GM18507 (cell line): ENCODE measurements around the gene MFAP2.

ENCODE experiments used
- DNase-seq: peaks from one replicate; pipeline ENCODE4 v3.0.0; 2011; ENCODE audit warnings: low read depth; ENCODE audit not compliant: insufficient read length; ENCODE audit errors: extremely low spot score
- FAIRE-seq: peaks from 2 replicates; lab custom pipeline; 2011; peaks lifted over from hg19 to GRCh38; lab: Jason Lieb, UNC

Gene MFAP2

DNA sequence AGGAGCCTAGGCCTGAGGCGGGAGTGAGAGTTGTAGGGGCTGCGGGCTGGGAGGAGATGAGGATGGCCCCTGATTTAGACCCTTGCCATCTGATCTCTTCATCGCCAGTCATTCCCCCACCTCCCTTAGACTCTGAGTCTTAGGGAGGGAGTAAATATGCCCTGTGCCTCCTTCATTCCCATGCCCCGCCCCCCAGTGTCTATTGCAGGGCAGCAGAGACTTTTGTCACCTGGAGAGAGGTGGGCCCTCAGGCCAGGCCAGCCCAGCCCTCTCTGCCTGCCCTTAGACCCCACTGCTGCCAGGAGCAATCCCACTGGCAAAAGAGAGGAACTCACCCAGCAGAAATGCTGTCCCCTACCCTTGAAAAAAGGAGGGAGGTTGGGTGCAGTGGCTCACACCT lies 3.2 kb upstream of the MFAP2 start:
- FAIRE-seq (no peak), DNase-seq (no peak)

DNA sequence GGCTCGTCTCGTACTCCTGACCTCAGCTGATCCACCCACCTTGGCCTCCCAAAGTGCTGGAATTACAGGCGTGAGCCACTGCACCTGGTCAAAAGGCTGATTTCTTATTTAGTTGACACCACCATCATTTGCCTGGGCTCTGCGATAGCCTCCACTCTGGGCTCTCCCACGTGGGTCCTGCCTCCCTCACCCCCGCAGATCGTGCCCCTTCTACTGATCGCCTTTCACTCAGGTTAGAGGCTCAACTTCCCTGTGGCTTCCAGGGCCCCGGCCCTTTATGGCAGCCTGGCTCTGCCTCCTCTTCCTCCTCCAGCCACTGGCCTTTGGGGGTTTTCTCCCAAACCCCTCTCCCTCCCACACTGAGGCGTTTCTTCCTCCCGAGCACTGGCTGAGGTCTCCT lies 2.5 kb upstream of the MFAP2 start:
- no peak for FAIRE-seq
- no peak for DNase-seq

DNA sequence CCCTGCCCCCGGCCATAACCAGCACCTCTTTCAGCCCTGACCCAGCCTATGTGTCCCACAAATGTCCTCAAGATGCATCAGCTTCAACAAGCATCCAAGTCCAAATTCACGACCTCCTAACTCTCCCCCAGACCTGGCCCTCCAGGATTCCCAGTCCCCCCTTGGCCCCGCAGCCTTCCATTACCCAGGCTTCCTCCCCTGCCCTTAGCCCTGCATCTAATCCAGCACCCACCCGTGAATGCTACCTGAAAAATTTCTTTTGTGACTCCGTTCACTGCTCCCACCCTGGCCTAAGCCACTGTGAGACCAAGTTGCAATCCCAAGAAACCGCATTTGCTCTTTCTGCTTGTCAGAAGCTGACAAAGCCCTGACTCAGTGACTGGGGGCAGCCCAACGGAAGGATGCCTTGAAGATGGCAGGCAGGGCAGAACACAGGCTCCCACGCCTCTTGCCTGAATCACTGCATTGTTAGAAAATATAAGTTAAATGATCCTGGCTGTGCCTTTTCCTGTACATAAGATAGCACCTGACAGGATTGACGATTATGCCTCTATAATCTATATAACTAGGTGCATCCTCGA lies 939 bp upstream of the MFAP2 start:
- DNase-seq, result no peak
- no peak for FAIRE-seq

DNA sequence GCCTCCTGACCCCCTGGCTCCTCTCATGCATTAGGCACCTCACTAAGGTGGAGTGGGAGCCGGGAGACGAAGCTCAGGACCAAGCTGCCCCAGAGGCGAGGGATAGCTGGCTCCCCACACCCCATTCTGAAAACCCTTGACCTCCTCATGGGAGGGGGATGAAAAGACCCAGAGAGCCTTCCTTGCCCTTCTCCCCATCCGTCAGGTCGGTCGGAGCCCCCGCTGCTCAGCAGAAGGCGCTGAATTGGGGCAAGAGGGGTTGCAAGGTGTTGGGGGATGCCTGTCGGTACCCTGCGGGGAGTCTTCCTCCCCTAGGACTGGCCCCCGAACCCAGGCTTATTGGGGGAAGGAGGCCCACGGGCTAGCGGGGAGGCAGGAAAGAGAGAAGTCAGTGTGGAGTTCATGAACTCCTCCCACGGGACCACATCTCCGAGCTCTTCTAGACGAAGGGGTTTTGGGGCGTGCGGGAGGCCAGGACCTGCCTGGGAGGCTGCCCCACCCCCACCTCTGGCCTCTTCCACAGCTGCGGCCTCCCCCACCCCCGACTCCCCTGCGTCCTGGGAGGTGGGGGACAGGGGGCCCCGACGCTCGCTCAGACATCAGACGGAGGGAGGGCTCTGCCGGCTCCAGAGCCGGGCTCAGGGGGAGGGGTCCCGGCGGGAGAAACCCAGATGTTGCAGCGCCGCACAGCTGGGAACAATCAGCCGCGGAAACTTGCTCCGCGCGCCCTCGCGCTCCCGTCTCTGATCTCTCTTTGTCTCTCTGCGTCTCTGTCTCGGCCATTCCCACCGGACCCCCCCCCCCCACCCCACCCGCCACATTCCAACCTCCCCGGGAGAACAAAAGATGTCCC lies 719 bp downstream of the MFAP2 start:
- DNase-seq, result no peak
- no peak for FAIRE-seq

DNA sequence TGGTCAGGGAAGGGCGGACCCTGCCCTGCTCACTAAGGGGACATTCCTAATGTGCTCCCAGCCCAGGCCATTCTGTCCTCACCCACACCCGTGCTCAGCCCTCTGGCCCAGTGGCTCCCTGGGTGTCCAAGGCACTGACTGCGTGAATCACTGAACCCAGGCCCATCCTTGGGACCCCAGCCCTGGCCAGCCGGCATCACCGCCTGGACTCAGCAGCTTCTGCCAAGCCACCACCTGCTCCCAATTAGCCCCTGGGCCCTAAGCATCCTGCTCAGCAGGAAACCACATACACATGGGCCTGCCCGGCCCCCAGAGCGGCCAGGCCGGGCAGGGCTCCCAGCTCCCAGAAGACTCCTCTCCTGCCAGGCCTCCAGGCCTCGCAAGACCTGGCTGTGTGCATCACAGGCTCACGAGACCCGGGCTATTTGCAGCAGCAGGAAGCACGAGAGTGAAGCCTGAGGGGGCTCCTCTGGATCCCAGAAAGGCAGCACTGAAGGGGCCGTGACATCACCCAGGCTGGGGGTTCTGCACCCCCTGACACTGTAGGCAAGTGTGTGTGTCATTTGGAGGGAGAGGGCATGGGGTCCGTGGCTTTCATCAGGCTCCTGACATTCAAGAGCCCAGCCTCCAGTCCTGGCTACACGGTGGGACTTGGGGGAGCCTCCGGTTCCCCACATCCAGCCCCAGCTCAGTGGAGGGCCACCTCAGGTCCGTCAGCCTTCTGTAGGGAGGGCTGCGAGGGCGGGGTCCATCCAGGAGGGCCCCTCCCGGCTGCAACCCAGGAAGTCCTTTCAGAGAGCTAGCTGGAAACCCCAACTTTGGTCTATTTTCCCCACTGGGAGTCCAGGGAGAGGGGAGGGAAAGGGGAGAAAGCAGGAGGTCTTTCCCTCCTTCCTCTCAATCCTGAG lies 1.6 kb downstream of the MFAP2 start:
- FAIRE-seq, result no peak
- DNase-seq, result no peak

DNA sequence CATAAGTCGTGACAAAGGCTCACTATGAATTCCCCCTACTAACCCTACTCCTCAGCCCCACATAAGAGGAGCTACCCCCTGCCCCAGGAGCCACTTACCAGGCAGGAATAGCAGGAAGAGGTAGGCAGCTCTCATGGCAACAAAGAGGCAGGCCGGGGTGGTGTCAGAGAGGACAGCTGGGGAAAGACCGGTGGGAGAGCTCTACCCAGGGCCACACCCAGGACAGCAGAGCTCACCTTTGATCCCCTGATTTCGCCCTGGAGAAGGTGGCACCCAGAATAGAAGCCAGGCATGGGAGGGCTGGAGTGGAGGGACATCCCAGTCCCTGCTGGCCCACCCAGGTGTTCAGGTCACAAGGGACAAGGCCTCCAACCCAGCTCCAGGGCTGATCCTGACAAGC lies 2.3 kb downstream of the MFAP2 start:
- FAIRE-seq (no peak), DNase-seq (no peak)

DNA sequence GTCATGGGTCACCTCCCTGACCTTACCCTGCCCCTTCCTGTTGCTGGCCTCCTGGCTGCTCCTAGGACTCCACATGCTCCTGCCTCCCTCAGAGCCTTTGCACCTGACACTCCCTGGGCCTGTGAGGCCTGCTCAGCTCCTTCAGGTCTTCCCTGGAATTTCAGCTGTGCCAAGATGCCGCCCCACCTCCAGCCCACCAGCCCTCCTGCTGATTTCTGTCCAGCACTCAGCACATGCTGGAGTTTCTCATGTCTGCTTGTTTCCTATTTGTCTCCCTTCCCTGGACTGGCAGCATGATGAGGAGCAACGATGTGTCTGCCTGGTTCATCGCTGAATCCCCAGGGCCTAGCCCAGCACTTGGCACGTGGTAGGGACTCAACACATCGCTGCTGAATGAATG lies 3.0 kb downstream of the MFAP2 start:
- no peak for FAIRE-seq

DNA sequence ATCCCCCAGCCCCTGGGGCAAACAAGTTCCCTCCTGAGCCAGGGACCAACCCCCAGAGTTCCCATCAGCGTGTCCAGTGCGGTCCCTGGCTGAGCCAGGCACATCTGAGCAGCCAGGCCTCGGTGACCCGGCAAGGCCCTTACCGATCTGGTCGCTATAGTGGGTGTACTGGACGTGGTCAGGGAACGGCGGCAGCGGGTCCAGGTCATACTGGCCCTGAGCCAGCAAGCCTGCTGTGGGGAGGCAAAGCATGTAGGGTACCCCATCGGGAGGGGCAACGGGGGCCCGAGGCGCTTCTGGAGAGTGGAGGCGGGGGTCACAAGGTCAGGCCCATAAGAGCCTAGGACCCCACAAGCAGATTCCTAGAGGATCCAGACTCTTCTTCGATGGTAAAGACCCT lies 3.5 kb downstream of the MFAP2 start:
- FAIRE-seq, result no peak
- no peak for DNase-seq

More for the DNA sequence above, 3.0 kb downstream of the MFAP2 start:
- DNase-seq, result no peak

DNA sequence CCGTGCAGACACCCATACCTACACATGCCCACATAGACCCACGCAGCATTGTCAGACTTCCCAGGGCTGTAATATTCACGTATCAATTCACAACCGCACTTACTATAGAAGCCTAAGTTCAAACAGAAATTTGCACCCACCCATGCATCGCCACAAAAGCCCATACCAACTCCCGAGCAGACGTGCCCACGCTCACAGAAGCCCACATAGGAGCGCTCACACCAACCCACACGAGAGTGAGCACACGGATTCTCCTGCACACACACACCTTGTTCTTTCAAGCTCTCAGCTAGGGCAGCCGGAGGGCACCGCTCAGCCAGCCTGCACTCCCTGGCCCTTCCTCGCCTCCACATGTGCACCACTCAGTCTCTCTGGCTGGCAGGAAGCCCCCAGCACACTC lies 4.6 kb downstream of the MFAP2 start:
- DNase-seq (no peak), FAIRE-seq (no peak)

DNA sequence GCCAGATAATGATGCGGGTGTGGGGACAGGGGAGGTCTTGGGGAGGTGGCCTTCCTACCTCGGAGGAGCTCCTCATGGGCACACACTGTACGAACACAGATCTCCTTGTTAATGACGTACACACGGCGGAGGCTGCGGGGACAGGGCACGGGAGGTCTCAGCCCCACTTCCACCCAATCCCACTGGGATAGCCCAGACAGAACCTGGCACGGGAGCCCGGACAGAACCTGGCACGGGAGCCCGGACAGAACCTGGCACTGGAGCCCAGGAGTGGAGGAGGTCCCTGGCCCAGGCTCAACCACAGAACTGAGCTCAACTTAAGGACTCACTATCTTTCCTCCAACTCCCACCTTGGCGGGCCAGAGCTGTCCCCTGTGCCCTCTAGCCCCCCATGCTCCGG lies 5.2 kb downstream of the MFAP2 start:
- FAIRE-seq (no peak), DNase-seq (no peak)

DNA sequence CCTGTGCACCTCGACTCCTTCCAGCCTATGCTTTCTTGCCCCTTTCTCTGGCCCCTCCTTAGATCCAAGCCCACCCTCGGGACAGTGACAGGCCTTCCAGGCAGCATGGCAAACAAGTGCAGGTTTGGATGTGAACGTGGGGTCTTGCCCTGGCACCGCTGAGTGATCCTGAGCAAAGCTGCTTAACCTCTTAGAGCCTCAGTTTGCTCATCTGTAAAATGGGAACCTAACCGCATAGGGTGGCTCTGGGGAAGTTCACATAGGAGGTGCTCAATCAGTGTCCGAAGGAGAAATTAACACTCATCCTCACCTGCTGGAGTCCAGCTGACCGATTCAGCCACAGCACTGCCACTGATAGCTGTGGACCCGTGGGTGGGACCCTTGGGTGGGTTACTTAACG lies 7.2 kb downstream of the MFAP2 start:
- no peak for DNase-seq
- FAIRE-seq, result no peak

DNA sequence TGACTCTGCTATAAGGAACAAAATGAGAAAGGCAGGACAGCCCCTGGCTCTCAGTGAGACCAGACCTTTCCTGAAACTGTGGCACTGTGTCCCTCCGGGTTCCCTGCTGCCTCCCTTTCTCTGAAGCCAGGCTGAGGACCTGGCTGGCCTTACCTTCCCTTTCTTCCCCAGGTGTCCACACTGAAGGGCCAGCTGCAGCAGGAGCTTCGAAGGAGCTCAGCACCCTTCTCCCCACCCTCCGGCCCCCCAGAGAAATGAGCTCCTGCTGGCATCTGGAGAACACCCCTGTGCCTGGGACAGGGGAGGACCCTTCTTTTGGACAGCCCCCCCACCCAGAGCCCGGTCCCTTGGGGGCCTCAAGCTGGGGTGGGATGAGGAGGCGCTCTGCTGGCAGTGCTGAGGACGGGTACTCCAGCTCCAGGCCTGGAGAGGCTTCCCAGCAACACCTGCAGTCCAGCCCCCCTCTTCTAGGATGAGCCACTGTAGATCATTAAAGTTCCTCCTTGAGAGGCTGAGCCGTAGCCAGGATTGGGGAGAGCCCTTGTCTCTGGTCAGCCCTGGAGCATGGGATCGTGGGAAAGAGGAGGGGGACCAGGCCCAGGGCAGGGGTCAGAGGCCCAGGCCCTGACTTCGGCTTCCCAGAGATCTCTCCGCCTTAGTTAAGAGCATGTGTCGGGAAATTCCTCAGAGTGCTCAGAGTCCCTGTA lies 8.1 kb downstream of the MFAP2 start:
- no peak for FAIRE-seq
- DNase-seq, result no peak

DNA sequence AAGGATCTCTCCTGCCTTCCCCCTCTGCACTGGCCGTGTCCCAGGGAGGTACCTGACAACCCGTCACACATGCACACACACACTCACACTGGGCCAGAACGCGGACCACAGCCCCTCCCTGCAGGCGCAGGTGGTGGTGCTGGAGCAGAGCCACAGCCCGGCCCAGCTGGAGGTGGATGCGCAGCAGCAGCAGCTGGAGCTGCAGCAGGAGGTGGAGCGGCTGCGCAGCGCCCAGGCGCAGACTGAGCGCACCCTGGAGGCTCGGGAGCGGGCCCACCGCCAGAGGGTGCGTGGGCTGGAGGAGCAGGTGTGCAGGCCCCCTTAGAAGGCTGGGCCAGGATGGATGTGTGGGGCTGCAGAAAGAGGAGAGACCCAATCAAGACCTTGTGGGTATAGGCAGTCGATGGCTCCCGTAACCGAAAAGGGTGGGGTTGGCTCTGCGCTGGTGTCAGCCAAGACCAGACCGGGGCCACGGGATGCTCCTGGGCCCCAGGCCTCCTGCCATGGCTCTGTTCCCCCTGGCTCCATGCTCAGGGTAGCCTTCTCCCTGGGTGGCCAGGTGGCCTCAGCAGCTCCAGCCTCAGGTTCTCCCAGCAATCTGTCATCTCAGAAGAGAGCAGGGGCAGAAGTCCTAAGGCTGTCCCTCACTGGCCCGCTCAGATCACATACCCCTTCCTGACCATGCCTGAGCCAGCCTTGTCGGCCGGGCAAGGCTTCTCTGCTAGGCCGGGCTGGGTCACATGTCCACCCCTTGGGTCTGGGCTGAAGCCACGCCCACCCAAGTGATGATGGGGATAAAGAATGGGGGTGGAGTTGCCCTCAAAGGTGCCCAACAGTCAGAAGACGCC lies 8.9 kb downstream of the MFAP2 start:
- no peak for FAIRE-seq
- DNase-seq, result no peak

DNA sequence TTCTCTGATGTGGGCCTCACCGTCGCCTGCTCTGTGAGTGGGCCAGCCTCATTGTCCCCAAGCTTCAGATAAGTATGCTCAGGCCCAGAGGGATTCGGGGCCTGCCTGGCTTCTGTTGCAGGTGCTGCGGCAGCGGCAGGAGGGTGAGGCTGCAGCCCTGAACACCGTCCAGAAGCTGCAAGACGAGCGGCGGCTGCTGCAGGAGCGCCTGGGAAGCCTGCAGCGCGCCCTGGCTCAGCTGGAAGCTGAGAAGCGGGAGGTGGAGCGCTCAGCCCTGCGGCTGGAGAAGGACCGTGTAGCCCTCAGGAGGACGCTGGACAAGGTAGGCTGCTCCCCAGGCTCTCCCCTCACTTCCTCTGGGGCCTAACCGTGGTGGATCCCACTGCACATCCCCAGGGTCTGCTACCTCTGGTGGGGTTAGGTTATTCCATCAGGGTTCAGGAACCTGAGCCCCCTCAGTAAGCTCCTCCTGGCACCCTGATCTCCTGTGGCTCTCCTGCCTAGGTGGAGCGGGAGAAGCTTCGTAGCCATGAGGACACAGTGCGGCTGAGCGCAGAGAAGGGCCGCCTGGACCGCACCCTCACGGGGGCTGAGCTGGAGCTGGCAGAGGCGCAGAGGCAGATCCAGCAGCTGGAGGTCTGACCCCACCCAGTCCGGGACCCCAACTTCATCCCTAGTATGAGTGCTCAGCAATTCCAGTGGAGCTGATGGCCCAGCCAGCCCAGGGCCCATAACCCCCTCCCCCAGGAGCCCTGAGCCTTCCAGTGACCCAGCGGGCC lies 10.1 kb downstream of the MFAP2 start:
- FAIRE-seq (no peak), DNase-seq (no peak)

DNA sequence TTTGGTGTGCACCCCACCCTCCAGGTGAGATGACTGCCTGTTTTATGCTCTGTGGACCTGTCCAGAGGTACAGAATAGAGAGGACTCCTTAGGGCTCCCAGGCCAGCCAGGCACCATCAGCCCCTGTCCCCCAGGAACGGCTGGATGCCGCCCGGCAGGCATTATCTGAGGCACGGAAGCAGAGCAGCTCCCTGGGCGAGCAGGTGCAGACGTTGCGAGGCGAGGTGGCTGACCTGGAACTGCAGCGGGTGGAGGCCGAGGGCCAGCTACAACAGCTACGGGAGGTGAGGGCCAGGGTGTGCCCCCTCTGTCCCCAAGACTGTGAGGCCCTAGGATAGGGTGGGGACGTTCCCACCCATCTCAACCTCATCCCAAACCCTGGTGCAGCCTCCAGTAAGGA lies 10.8 kb downstream of the MFAP2 start:
- no peak for DNase-seq
- no peak for FAIRE-seq

DNA sequence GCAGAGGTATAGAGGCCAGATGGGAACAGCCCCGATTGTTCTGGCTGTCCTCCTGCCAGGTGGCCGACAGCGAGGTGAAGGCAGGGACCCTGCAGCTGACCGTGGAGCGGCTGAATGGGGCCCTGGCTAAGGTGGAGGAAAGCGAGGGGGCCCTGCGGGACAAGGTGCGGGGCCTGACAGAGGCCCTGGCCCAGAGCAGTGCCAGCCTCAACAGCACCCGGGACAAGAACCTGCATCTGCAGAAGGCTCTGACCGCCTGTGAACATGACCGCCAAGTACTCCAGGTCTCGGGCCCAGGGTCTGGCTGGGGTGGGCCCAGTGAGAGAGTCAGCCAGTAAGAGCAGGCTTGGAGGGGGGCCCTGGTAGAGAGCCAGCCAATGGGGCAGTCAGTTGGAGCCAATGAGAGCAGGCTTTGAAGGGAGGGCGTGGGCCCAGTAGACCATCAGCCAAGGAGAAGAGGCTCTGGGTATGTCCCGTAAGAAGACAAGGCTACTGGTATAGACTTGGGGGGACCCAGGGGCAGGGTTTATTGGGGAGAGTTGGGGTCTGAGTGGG lies 11.3 kb downstream of the MFAP2 start:
- DNase-seq (no peak), FAIRE-seq (no peak)

DNA sequence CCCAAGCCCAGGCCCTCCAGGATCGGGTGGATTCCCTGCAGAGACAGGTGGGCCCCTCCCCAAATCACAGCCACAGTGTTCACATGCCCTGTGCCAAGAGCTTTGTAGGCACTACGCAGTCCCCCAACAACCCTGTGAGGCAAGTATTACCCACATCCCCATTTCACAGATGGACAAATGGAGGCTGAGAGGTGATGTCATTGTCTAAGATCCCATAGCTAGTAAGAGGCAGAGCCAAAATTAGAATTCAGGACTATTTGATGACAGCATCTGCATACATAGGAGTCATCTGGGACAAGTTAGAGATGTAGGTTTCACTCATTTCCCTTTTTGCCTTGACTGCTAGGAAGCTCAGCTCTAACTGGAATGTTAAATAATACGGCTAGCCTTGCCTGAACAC lies 12.0 kb downstream of the MFAP2 start:
- no peak for FAIRE-seq
- no peak for DNase-seq

DNA sequence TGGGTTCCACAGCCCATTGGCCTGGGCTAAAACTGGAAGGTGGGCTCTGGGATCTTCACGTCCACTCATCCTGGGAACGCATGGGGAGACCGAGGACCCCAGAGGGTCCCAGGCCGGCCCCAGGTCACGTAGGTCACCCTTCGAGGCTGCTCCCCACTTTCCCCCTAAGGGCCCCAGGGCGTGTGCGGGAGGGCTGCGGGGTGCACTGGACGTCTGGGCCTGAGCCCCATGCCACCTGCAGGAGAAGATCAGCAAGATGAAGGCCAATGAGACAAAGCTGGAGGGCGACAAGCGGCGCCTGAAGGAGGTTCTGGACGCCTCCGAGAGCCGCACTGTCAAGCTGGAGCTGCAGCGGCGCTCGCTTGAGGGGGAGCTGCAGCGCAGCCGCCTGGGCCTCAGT lies 12.5 kb downstream of the MFAP2 start:
- DNase-seq (no peak), FAIRE-seq (no peak)
